ENCODE results near the gene TRIM66. TPM values are rescaled to one million over a fixed set of nuclear protein-coding genes. Genes with fewer than 3 reads are reported as not detected.

TRIM66 gene
- total and polyA plus RNA-seq, 9 of the 15 experiments (the other 6 are each of a cell fraction or from before 2014, with no cell fraction given) = 1.1 to 7.3 (median 4.9) TPM

- Histone ChIP-seq H3K4me3 (no peak overlapping the region), H3K9me3 (replicated peaks; ENCODE audit: control insufficient read depth, insufficient read depth, low read depth, low read length) (no peaks in the 10 kb centered on the region), H3K4me1 (replicated peaks in 1 of 2; ENCODE audit: control insufficient read depth in 2 of 2, insufficient read depth in 2 of 2, low read length in 2 of 2) (no peaks in the 10 kb centered on the region), H3K79me2 (ENCODE audit: control insufficient read depth, insufficient read depth, low read length) (no peaks in the 10 kb centered on the region), H3K9ac (ENCODE audit: insufficient read depth in 1 of 2, low read depth in 2 of 2, low read length in 2 of 2) (no peak overlapping the region), H3K27me3 (ENCODE audit: control insufficient read depth in 2 of 2, insufficient read depth in 2 of 2, low read length in 2 of 2) (no peaks in the 10 kb centered on the region; a peak in 1 of 5 replicates), H3K27ac (ENCODE audit: extremely low read depth, low read depth, low read length) (no peak overlapping the region), H2AFZ (ENCODE audit: low read depth, low read length) (no peak overlapping the region), H3K36me3 (ENCODE audit: control insufficient read depth, insufficient read depth, low read length) (no peaks in the 10 kb centered on the region), H3K4me2 (ENCODE audit: insufficient read depth, low read length) (no peak overlapping the region), H4K20me1 (replicated peaks; ENCODE audit: control insufficient read depth, insufficient read depth, low read length) (no peaks in the 10 kb centered on the region), H3K9me1 (ENCODE audit: control insufficient read depth, insufficient read depth, low read length) (no peaks in the 10 kb centered on the region)
- no peak for ATAC-seq
- no peak for TF ChIP-seq CREB3 (tag; conservative IDR thresholded peaks at IDR 0.05; ENCODE audit: low read depth)
- no peak for TF ChIP-seq STAT5B (CRISPR knock-in tag; IDR thresholded peaks at IDR 0.05)
- no peak for TF ChIP-seq AFF4 (CRISPR knock-in tag; IDR thresholded peaks at IDR 0.05)
- in situ Hi-C loops (cut with MboI) (no loop called here), intact Hi-C loops (cut with micrococcal nuclease) (no loop called here)
- WGBS (ENCODE audit: insufficient coverage, low coverage, missing lambda C conversion rate) = 0% methylated on average over 2 of the region's 2 CpGs
- no peak for DNase-seq (ENCODE audit: extremely low read depth in 1 of 4, low spot score in 3 of 4)
- ChIA-PET POLR2A (no interaction called here), CTCF (ENCODE audit: low intra/inter-chr PET ratio) (no interaction called here)
- no peak for FAIRE-seq
- no TSS peak for BruUV-seq (replicated peaks)
Measured at GRCh38 chr11:8586805-8587204, 95.7 kb downstream of the TRIM66 start.

All from K562 (cell line).